K562 (cell line): Measurements from ENCODE around the gene RIT1. TPM values are rescaled to one million over a fixed set of nuclear protein-coding genes. Genes with fewer than 3 reads are reported as not detected.

Experiments
- ARNT ChIP-seq, 2 experiments: fragments of 450-650 bp; IDR thresholded peaks; 2 replicates each; pipeline ENCODE4 v1.6.1; 2016; ENCODE audit warnings: mild to moderate bottlenecking in 1 of 2
- EWSR1 ChIP-seq: fragments of 450-650 bp; IDR thresholded peaks from 2 replicates; pipeline ENCODE4 v1.6.1; 2018; ENCODE audit warnings: borderline replicate concordance, mild to moderate bottlenecking, low read depth, moderate library complexity; ENCODE audit not compliant: partially characterized antibody
- HDGF ChIP-seq: fragments of 450-650 bp; IDR thresholded peaks from 2 replicates; pipeline ENCODE4 v1.6.1; 2016
- HNRNPUL1 ChIP-seq: fragments of 200-400 bp; formaldehyde crosslinking; IDR thresholded peaks from 2 replicates; pipeline ENCODE4 v1.6.1; 2017; ENCODE audit warnings: low read length
- IRF1 ChIP-seq: sonication (generic); formaldehyde crosslinking; IDR thresholded peaks from 2 replicates; pipeline ENCODE4 v1.8.0; 2022; ENCODE audit warnings: missing genetic modification reagents, mild to moderate bottlenecking, borderline replicate concordance
- JUND ChIP-seq, 2 experiments: IDR thresholded peaks; 2 replicates in 1 of 2; 3 replicates in 1 of 2; pipeline ENCODE4 v1.6.1; 2011; ENCODE audit warnings: borderline replicate concordance in 2 of 2, low read depth in 2 of 2, low read length in 2 of 2, improper control_type of control experiment in 1 of 2, missing biosample characterization in 1 of 2, missing genetic modification characterization in 1 of 2, missing genetic modification reagents in 1 of 2
- MCM3 ChIP-seq: fragments of 450-650 bp; IDR thresholded peaks from 2 replicates; pipeline ENCODE4 v1.6.1; 2016
- NCOA4 ChIP-seq: fragments of 450-650 bp; IDR thresholded peaks from 2 replicates; pipeline ENCODE4 v1.6.1; 2018; ENCODE audit warnings: mild to moderate bottlenecking; ENCODE audit not compliant: partially characterized antibody
- NFE2L1 ChIP-seq: fragments of 450-650 bp; IDR thresholded peaks from 2 replicates; pipeline ENCODE4 v1.6.1; 2016; ENCODE audit warnings: missing genetic modification characterization, low read depth, mild to moderate bottlenecking, missing compliant biosample characterization, moderate library complexity, borderline replicate concordance
- NUFIP1 ChIP-seq: fragments of 450-650 bp; IDR thresholded peaks from 2 replicates; pipeline ENCODE4 v1.6.1; 2018; ENCODE audit not compliant: partially characterized antibody
- RCOR1 ChIP-seq, 2 experiments: IDR thresholded peaks; 2 replicates each; pipeline ENCODE4 v1.6.1; 2012; ENCODE audit warnings: low read depth in 2 of 2, low read length in 2 of 2, borderline replicate concordance in 1 of 2, improper control_type of control experiment in 1 of 2
- SIN3B ChIP-seq: fragments of 450-650 bp; IDR thresholded peaks from 2 replicates; pipeline ENCODE4 v1.6.1; 2017; ENCODE audit warnings: low read depth, mild to moderate bottlenecking, moderate library complexity
- SIX5 ChIP-seq, 2 experiments: IDR thresholded peaks; 2 replicates each; pipeline ENCODE4 v1.6.1; 2011; ENCODE audit warnings: low read length in 2 of 2, borderline replicate concordance in 1 of 2, low read depth in 1 of 2, mild to moderate bottlenecking in 1 of 2, moderate library complexity in 1 of 2; ENCODE audit not compliant: insufficient read depth in 1 of 2
- STAG1 ChIP-seq: sonication (generic); formaldehyde crosslinking; IDR thresholded peaks from 2 replicates; pipeline ENCODE4 v1.5.0; 2020; ENCODE audit warnings: missing genetic modification reagents, borderline replicate concordance
- ZNF121 ChIP-seq: sonication (generic); formaldehyde crosslinking; conservative IDR thresholded peaks from 2 replicates; pipeline ENCODE4 v1.8.0; 2022; ENCODE audit warnings: missing genetic modification reagents
- ZNF175 ChIP-seq: fragments of 200-800 bp; sonication (Bioruptor generic); IDR thresholded peaks from 2 replicates; pipeline ENCODE4 v1.6.1; 2016; ENCODE audit warnings: low read depth, mild to moderate bottlenecking, missing genetic modification characterization, missing compliant biosample characterization
- ZNF57 ChIP-seq: fragments of 450-650 bp; formaldehyde crosslinking; IDR thresholded peaks from 2 replicates; pipeline ENCODE4 v1.4.0; 2020; ENCODE audit warnings: mild to moderate bottlenecking, moderate library complexity
- polyA plus RNA-seq, 8 experiments: library from polyadenylated mRNA; depleted of rRNA in 4 of 8; stranded (reverse) in 5 of 8; unstranded in 3 of 8; fragments of >200 nt; fragmentation: Nextera tagmentation in 2 of 8; fragmentation: Illumina TruSeq in 1 of 8; extraction: Ambion mirVana in 2 of 8; extraction: Trizol in 1 of 8; gene quantifications; 2 replicates each; pipeline versions ENCODE4 v1.2.1 to v1.2.3, GENCODE V29; 2011 to 2014; ENCODE audit warnings: inconsistent platforms in 1 of 8, missing spikeins in 1 of 8
- total RNA-seq, 7 experiments: library from RNA; depleted of rRNA in 6 of 7; stranded (reverse); fragments of >200 nt in 6 of 7; fragmentation: Illumina TruSeq in 2 of 7; extraction: Trizol in 2 of 7; gene quantifications; 2 replicates each; pipeline versions ENCODE4 v1.2.1 to v1.2.3, GENCODE V29; 2011 to 2021; ENCODE audit warnings: low replicate concordance in 1 of 7
- TF ChIP-seq, protein P1 (sequence below): fragments of 450-650 bp; IDR thresholded peaks from 2 replicates; pipeline ENCODE4 v1.7.0; 2016; ENCODE audit warnings: borderline replicate concordance
- TF ChIP-seq, protein P2 (sequence below): fragments of 450-650 bp; formaldehyde crosslinking; IDR thresholded peaks from 2 replicates; pipeline ENCODE4 v1.4.0; 2020; ENCODE audit warnings: mild to moderate bottlenecking, moderate library complexity
- TF ChIP-seq, protein P3 (sequence below): fragments of 150-350 bp; conservative IDR thresholded peaks from 2 replicates; pipeline ENCODE4 v1.6.1; 2014; ENCODE audit warnings: low read length

RIT1 gene
- total and polyA plus RNA-seq, 9 of the 15 experiments (the other 6 are each of a cell fraction or from before 2014, with no cell fraction given): 13.5 to 57.6 (median 22.9) TPM

GRCh38 chr1:155934097-155934935 lies 23.2 kb upstream of the RIT1 start, which contains the start of gene KHDC4 (continued):
- TF ChIP-seq STAG1 (CRISPR knock-in tag): no peak
- peak; percentile 82; the same call in 1 of the 2 replicates for TF ChIP-seq ZNF175 (CRISPR knock-in tag)
- no peak for TF ChIP-seq HNRNPUL1
- TF ChIP-seq RCOR1 (IDR thresholded peaks at IDR 0.05; ENCODE audit: borderline replicate concordance in 1 of 2, low read depth in 2 of 2, low read length in 2 of 2): no peak; a peak in 1 of 4 replicates
- peak; percentile 48; the same call in 1 of the 2 replicates for TF ChIP-seq SIN3B
- TF ChIP-seq, protein P1, sequence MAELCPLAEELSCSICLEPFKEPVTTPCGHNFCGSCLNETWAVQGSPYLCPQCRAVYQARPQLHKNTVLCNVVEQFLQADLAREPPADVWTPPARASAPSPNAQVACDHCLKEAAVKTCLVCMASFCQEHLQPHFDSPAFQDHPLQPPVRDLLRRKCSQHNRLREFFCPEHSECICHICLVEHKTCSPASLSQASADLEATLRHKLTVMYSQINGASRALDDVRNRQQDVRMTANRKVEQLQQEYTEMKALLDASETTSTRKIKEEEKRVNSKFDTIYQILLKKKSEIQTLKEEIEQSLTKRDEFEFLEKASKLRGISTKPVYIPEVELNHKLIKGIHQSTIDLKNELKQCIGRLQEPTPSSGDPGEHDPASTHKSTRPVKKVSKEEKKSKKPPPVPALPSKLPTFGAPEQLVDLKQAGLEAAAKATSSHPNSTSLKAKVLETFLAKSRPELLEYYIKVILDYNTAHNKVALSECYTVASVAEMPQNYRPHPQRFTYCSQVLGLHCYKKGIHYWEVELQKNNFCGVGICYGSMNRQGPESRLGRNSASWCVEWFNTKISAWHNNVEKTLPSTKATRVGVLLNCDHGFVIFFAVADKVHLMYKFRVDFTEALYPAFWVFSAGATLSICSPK: peak; percentile 77; the same call in 1 of the 2 replicates
- TF ChIP-seq MCM3: no peak
- TF ChIP-seq, protein P2, sequence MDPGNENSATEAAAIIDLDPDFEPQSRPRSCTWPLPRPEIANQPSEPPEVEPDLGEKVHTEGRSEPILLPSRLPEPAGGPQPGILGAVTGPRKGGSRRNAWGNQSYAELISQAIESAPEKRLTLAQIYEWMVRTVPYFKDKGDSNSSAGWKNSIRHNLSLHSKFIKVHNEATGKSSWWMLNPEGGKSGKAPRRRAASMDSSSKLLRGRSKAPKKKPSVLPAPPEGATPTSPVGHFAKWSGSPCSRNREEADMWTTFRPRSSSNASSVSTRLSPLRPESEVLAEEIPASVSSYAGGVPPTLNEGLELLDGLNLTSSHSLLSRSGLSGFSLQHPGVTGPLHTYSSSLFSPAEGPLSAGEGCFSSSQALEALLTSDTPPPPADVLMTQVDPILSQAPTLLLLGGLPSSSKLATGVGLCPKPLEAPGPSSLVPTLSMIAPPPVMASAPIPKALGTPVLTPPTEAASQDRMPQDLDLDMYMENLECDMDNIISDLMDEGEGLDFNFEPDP (CRISPR knock-in tag): no peak; the same call in 1 of the 2 replicates
- TF ChIP-seq SIX5 (IDR thresholded peaks at IDR 0.05; ENCODE audit: borderline replicate concordance in 1 of 2, insufficient read depth in 1 of 2, low read depth in 1 of 2, low read length in 2 of 2): peak; percentile 30 to 37; a peak in 3 of 4 replicates
- no peak; the same call in none of the 2 replicates for TF ChIP-seq JUND (IDR thresholded peaks at IDR 0.05; ENCODE audit: borderline replicate concordance, low read depth, low read length)
- TF ChIP-seq JUND (tag; IDR thresholded peaks at IDR 0.05; ENCODE audit: borderline replicate concordance, low read depth, low read length): peak; percentile 77; the same call in 2 of the 3 replicates
- no peak for TF ChIP-seq NFE2L1 (tag)
- TF ChIP-seq NUFIP1: no peak
- peak; percentile 39 to 53; a peak in 2 of 4 replicates for TF ChIP-seq ARNT (IDR thresholded peaks at IDR 0.05)
- no peak for TF ChIP-seq IRF1
- TF ChIP-seq ZNF57 (CRISPR knock-in tag): no peak
- peak; percentile 66 for TF ChIP-seq NCOA4
- no peak for TF ChIP-seq EWSR1
- no peak for TF ChIP-seq ZNF121 (CRISPR knock-in tag)
- no peak for TF ChIP-seq HDGF
- TF ChIP-seq, protein P3, sequence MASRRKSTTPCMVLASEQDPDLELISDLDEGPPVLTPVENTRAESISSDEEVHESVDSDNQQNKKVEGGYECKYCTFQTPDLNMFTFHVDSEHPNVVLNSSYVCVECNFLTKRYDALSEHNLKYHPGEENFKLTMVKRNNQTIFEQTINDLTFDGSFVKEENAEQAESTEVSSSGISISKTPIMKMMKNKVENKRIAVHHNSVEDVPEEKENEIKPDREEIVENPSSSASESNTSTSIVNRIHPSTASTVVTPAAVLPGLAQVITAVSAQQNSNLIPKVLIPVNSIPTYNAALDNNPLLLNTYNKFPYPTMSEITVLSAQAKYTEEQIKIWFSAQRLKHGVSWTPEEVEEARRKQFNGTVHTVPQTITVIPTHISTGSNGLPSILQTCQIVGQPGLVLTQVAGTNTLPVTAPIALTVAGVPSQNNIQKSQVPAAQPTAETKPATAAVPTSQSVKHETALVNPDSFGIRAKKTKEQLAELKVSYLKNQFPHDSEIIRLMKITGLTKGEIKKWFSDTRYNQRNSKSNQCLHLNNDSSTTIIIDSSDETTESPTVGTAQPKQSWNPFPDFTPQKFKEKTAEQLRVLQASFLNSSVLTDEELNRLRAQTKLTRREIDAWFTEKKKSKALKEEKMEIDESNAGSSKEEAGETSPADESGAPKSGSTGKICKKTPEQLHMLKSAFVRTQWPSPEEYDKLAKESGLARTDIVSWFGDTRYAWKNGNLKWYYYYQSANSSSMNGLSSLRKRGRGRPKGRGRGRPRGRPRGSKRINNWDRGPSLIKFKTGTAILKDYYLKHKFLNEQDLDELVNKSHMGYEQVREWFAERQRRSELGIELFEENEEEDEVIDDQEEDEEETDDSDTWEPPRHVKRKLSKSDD: no peak
